Calu3 (cell line): ENCODE results near the gene UQCR10. TPM values are rescaled to one million over a fixed set of nuclear protein-coding genes. Genes with fewer than 3 reads are reported as not detected.

Source experiments
- BruUV-seq: library from RNA; stranded (reverse); fragments of 400-500 nt; replicated peaks from 2 replicates; lab custom pipeline; 2021; lab: Mats Ljungman, UMichigan
- CTCF ChIA-PET: fragments of 300-600 bp; sonication (Branson Sonifier 250); formaldehyde crosslinking; loops from one replicate; lab custom pipeline; 2022; ENCODE audit warnings: antibody characterized with exemption; lab: Charles Lee
- DNase-seq: peaks from one replicate; pipeline ENCODE4 v3.0.0; 2022
- H3K27ac Mint-ChIP-seq: one replicate; pipeline ENCODE4 v1.8.0; 2022; ENCODE audit warnings: mixed read lengths; ENCODE audit not compliant: unreplicated experiment
- H3K27me3 Mint-ChIP-seq: one replicate; pipeline ENCODE4 v1.8.0; 2022; ENCODE audit warnings: mixed read lengths; ENCODE audit not compliant: unreplicated experiment
- H3K36me3 Mint-ChIP-seq: one replicate; pipeline ENCODE4 v1.8.0; 2022; ENCODE audit warnings: mild to moderate bottlenecking, moderate library complexity, mixed read lengths; ENCODE audit not compliant: insufficient read depth, unreplicated experiment
- H3K4me1 Mint-ChIP-seq: one replicate; pipeline ENCODE4 v1.8.0; 2022; ENCODE audit warnings: mild to moderate bottlenecking, low read depth, mixed read lengths; ENCODE audit not compliant: unreplicated experiment
- H3K4me3 Mint-ChIP-seq: one replicate; pipeline ENCODE4 v1.8.0; 2022; ENCODE audit warnings: mild to moderate bottlenecking, low read depth, moderate library complexity, mixed read lengths; ENCODE audit not compliant: unreplicated experiment
- H3K9me3 Mint-ChIP-seq: one replicate; pipeline ENCODE4 v1.8.0; 2022; ENCODE audit warnings: low read depth, mixed read lengths; ENCODE audit not compliant: unreplicated experiment
- intact Hi-C: fragments of 100-400 bp; cut with micrococcal nuclease; formaldehyde crosslinking; loops from one replicate; pipeline ENCODE4 v1.10.0; 2022; ENCODE audit not compliant: unreplicated experiment
- total RNA-seq: library from RNA; stranded (reverse); gene quantifications from 2 replicates; pipeline ENCODE4 v1.2.3, GENCODE V29; 2022
- TF ChIP-seq, protein P1 (sequence below): fragments of 200-600 bp; IDR thresholded peaks from one replicate; pipeline ENCODE4 v1.8.0; 2022; ENCODE audit warnings: antibody characterized with exemption; ENCODE audit not compliant: unreplicated experiment

The UQCR10 gene
- total RNA-seq, 1 experiment from 2014 or later, result 120 TPM

DNA sequence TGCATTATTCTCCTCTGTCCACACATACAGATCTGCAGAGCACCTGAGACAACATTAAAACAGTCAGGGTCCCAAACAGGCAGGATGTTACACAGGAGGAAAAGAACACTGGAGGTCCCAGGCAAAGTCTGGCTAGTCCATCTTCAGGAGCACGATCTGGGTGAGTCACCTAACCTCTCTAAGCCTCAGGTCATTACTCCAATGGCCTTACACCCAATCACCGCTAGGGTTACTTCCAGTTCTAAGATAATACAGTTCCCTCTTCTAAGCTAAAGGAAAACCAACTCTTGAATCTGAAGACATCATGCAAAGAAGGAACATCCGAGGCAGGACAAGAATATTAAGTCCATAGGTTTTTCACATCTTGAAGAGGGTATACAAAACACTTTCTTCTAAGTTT lies 46.4 kb downstream of the UQCR10 start:
- Mint-ChIP-seq H3K4me1 (peaks cover 31% of the 10 kb centered on the region), H3K9me3 (no peaks in the 10 kb centered on the region), H3K36me3 (peaks cover 53% of the 10 kb centered on the region), H3K4me3 (no peak overlapping the region), H3K27ac (no peak overlapping the region), H3K27me3 (no peaks in the 10 kb centered on the region)
- peak; percentile 24 for DNase-seq
- TF ChIP-seq, protein P1, sequence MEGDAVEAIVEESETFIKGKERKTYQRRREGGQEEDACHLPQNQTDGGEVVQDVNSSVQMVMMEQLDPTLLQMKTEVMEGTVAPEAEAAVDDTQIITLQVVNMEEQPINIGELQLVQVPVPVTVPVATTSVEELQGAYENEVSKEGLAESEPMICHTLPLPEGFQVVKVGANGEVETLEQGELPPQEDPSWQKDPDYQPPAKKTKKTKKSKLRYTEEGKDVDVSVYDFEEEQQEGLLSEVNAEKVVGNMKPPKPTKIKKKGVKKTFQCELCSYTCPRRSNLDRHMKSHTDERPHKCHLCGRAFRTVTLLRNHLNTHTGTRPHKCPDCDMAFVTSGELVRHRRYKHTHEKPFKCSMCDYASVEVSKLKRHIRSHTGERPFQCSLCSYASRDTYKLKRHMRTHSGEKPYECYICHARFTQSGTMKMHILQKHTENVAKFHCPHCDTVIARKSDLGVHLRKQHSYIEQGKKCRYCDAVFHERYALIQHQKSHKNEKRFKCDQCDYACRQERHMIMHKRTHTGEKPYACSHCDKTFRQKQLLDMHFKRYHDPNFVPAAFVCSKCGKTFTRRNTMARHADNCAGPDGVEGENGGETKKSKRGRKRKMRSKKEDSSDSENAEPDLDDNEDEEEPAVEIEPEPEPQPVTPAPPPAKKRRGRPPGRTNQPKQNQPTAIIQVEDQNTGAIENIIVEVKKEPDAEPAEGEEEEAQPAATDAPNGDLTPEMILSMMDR, result no peak
- intact Hi-C loops, result no loop called here
- CTCF ChIA-PET, result interaction anchor here (0.6 to 1.3 kb wide), 2 partner anchors 14 to 112 kb away, joined by 4 read pairs; no protein-coding TSS in a partner anchor
- BruUV-seq, result no TSS peak

DNA sequence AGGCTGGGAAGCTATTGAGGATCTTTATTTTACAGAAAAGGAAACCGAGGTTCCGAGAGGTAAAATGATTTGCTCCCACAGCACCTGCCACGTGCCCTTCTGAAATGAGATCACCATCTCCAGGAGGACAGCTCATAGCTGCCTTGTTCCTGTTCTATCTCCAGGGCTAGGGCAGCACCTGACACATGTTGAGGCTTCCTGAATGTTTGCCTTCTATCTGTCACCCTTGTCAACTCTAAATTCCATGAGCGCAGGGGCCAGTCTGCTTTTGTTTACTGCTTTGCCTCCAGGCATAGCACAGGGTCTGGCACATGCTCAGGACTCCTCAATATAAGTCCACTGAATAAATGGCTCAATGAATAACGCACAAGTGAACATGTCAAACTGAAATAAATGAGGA lies 46.8 kb downstream of the UQCR10 start:
- no TSS peak for BruUV-seq
- Mint-ChIP-seq H3K9me3 (no peaks in the 10 kb centered on the region), H3K36me3 (peaks cover 56% of the 10 kb centered on the region), H3K27ac (no peak overlapping the region), H3K4me1 (peaks cover 31% of the 10 kb centered on the region), H3K27me3 (no peaks in the 10 kb centered on the region), H3K4me3 (no peak overlapping the region)
- intact Hi-C loops, result no loop called here
- TF ChIP-seq, protein P1, result no peak
- CTCF ChIA-PET, result interaction anchor here (1.3 kb wide), 1 partner anchor 15 kb away, joined by 4 read pairs; no protein-coding TSS in a partner anchor
- DNase-seq, result no peak

GRCh38 chr22:29815580-29815979 lies 48.4 kb downstream of the UQCR10 start:
- DNase-seq, result no peak
- intact Hi-C loops, result no loop called here
- Mint-ChIP-seq H3K4me3 (no peak overlapping the region), H3K36me3 (peaks cover 48% of the 10 kb centered on the region), H3K27ac (no peak overlapping the region), H3K4me1 (peaks cover 31% of the 10 kb centered on the region), H3K27me3 (no peaks in the 10 kb centered on the region), H3K9me3 (no peaks in the 10 kb centered on the region)
- no TSS peak for BruUV-seq
- TF ChIP-seq, protein P1, result no peak
- CTCF ChIA-PET, result no interaction called here

- H3K36me3 Mint-ChIP-seq, result peaks cover 51% of the 10 kb centered on the region
- peaks cover 34% of the 10 kb centered on the region for H3K4me1 Mint-ChIP-seq
- TF ChIP-seq, protein P1, result no peak
- CTCF ChIA-PET, result no interaction called here
- no peak overlapping the region for H3K27ac Mint-ChIP-seq
- no TSS peak for BruUV-seq
- DNase-seq, result no peak
- intact Hi-C loops, result no loop called here
- H3K27me3 Mint-ChIP-seq, result no peaks in the 10 kb centered on the region
- no peak overlapping the region for H3K4me3 Mint-ChIP-seq
- H3K9me3 Mint-ChIP-seq, result no peaks in the 10 kb centered on the region
Measured at GRCh38 chr22:29816128-29816527, 49.0 kb downstream of the UQCR10 start.
